ENCODE data around the gene TOR2A.

The TOR2A gene

DNA sequence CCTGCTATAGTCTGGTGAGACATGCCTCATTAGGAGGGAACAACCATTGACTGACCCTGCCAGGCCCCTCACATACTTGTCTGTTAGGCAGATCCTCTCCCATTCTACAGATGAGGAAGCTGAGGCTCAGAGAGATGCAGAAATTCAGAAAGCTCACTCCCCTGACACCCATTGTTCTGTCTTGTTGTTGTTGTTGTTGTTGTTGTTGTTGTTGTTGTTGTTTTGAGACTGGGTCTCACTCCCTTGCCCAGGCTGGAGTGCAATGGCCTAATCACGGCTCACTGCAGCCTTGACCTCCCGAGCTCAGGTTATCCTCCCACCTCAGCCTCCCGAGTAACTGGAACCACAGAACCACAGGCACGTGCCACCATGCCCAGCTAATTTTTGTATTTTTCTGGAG, 41.4 kb downstream of the TOR2A start:
- no peak for DNase-seq

DNA sequence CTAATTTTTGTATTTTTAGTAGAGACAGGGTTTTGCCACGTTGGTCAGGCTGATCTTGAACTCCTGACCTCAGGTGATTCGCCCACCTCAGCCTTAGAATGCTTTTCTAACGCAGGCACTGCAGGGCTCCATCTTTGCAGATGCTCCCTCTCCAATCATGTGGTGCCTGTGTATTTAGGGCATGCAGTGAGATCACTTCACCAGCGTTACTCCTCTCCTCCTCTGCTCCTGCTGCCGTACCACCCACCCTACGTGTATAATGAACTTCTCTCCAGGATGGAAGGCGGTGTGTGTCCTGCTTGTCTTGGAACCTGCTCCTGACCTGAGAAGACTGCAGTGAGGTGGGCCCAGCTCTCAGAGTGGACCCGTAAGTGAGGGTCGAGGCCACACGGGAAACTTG, 42.0 kb downstream of the TOR2A start:
- DNase-seq, result no peak

DNA sequence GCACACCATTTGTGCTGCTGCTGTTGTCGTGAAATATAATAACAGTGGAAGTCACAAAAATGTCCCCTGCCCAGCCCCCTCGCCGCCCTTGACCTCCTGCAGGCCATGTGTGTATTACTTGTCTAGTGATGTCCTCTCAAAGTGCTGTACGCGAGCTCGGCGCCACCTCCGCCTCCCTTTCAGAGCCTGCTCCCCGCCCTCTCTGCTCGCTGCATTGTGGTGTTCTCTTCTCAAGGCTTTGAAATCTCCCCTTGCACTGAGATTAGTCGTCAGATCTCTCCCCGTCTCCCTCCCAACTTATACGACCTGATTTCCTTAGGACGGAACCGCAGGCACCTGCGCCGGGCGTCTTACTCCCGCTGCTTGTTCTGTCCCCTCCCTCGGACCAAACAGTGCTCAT, 43.0 kb downstream of the TOR2A start:
- no peak for DNase-seq

DNA sequence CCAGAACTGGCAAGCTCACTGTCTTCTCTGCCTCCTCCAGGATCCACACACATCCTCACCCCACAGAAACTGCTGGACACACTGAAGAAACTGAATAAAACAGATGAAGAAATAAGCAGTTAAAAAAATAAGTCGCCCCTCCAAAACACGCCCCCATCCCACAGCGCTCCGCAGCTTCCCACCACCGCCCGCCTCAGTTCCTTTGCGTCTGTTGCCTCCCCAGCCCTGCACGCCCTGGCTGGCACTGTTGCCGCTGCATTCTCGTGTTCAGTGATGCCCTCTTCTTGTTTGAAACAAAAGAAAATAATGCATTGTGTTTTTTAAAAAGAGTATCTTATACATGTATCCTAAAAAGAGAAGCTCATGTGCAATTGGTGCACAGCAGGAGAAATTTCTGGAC, 44.4 kb downstream of the TOR2A start:
- DNase-seq, result no peak

DNA sequence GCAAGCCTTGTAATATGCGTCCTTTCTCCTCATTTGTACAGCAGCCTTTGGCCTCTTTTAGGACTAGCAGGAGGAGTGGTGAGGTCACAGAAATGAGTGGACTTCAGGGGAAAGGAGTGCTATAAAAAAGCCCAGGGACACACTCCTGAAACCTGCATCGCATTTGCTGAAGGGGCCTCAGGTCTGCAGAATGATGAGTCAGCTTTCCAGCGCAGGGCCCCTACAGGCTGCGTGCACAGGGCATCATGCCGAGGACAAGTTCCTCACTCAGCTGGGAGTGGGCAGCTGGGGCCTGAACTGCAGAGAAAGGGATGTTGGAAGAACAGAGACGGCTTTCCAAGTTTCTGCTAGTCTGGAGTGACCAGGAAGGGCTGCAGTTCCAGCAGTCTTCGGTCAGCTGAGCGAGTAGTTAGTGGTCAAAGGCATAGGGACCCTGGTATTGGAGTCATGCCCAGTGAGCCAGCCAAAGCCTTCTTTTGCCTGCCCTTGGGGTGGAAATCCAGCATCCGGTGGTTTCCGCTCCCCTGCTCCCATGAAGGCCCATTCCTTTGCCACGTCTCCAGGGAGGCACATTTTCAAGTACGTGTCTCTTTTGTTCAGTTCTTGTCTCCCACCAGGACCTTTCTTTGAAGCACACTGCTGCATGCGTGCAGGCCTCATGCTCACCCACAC, 45.6 kb downstream of the TOR2A start:
- DNase-seq, result no peak

DNA sequence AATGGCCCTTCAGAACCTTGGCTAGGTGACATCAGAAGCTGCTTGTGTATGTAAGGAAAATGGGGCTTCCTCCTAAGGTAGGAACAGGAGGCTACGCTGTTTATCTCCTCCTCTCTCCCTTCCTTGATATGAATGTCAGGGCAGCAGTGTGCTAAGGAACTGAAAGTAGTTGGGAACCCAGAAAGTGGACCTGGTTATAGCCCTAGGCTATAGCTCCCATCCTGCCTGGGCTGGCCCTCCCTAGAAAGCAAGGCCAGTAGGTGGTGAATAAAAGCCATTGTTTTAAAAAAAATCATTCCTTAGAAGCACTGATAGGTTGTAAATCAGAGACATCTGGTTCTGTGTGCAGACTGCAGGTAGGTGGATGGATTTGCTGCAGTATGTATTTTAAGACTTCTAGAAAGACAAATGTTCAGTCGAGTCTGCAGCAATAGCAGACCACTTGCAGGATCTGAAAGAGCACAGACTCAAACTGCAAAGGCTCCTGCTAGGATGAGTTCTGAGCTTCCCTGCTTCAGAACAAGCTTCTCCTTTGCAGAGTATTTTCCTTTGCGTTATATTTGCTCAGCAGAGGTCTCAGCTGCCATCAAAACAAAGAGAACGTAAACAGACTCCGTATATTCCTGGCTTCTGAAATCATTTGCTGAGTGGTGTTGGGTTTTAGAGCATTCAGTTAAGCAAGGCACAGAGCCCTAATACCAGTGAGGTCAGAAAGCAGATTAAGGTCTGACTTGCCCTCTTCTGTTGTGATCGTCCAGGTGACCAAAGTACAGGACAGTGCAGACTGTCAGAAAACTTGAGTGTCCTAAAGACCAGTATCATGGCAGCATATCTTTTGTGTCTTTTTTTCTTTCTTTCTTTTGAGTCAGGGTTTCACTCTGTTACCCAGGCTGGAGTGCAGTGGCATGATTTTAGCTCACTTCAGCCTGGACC, 48.4 kb downstream of the TOR2A start:
- DNase-seq, result no peak

DNA sequence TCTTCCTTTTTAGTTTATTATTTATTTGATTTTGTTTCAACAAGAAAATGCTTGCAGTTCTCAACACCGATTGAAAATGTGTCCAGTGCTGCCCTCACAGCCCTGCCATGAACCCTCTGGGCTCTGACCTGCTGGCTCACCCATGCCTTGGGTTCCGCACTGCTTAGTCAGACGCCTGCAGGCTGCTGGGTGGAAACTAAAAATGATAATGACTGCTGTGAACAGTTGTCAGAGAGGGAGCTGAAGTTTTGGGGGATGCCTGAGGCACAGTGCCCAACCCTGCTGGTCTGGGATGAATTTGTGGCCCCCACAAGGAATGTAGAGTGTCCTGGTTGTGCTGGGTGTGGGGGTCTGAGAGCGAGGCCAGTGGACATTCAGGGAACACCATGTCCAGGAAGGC, 50.5 kb downstream of the TOR2A start:
- no peak for DNase-seq

DNA sequence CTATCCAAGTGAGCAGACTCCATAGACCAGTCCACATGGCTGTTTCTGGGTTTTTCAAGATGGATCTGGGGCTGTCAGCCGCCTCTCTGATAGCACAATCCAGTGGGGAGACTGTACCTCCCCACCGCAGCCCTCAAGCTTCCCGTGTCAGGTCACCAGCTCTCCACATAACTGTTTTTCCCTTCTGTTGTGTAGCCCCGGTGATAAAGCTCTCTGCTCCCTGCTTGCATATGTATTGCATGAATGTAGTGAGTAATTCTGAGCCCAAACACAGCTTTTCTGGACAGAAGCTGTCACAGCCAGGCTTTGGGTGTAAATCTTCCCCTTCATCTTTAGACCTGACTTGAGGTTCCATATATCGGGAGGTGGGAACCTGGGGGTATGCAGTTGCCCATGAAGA, 51.4 kb downstream of the TOR2A start:
- DNase-seq, result no peak

DNA sequence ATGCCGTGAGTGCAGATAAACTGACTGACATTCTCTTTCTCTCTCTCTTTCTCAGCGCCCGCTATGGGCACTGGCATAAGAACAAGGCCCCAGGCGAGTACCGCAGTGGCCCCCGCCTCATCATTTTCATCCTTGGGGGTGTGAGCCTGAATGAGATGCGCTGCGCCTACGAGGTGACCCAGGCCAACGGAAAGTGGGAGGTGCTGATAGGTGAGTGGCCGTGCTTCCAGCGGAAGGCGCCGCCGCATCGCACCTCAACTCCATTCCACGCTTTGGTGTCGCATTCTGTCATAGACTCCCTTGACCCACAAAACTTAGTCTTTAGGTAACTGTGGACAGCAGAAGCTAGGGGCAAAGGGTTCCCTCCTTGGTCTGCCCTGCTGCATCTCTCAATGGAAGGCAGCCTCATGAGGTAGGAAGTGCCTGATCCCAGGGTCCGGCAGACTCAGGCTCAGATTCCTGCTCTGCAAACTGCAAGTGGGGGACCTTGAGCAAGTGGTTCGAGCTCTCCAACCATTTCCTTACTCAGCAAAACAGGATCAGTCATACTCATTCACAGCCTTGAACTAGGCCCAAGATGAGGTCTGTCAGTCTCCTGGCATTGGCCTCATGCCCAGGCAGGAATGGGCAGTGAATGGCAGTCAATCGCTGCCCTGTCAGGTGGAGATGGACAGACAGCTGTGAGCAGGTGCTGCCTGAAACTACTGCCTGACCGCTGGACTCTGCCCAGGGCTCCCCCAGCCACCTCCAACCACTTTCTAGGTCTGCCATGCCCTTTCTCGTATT, 52.5 kb downstream of the TOR2A start:
- DNase-seq, result no peak
